ENCODE data around the gene ZNF492. TPM values are rescaled to one million over a fixed set of nuclear protein-coding genes. Genes with fewer than 3 reads are reported as not detected.
A peak's percentile ranks its signal among the peaks of the same experiment; 100 is the strongest.
"Not testable (repeated sequence)": the region's sequence is repeated elsewhere in the genome, so short reads cannot be mapped to it uniquely, and the experiment has no call there.

ZNF492 gene
- total RNA-seq, 2 donors from 2014 or later = 0.55 to 1.4 TPM

DNA sequence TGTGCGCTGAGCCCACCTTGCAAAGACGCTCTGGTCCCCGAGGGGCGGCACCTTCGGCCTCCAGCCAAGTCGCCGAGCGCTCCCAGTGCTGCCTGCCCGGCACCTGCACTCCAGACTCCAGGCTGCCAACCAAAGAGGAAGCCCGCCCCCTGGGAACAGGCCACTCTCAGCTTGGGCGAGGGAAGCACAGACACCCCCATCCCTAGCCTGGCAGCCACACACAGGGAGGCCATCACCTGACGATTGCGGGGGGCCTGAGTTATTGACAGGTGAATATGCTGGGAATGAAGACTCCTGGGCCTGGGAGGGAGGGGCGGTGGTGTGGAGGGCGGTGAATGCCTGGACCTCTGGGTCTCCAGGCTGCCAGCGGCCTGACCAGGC is 10.3 kb upstream of the ZNF492 start:
- Mint-ChIP-seq H3K9me3 (peaks cover 4% of the 10 kb centered on the region), H3K4me3 (no peak overlapping the region), H3K27me3 (no peaks in the 10 kb centered on the region), H3K27ac (no peak overlapping the region), H3K4me1 (ENCODE audit: low read depth in 2 of 2) (no peaks in the 10 kb centered on the region), H3K36me3 (peaks cover 4% of the 10 kb centered on the region)
- ATAC-seq (no peak), DNase-seq (ENCODE audit: low spot score) (no peak)

DNA sequence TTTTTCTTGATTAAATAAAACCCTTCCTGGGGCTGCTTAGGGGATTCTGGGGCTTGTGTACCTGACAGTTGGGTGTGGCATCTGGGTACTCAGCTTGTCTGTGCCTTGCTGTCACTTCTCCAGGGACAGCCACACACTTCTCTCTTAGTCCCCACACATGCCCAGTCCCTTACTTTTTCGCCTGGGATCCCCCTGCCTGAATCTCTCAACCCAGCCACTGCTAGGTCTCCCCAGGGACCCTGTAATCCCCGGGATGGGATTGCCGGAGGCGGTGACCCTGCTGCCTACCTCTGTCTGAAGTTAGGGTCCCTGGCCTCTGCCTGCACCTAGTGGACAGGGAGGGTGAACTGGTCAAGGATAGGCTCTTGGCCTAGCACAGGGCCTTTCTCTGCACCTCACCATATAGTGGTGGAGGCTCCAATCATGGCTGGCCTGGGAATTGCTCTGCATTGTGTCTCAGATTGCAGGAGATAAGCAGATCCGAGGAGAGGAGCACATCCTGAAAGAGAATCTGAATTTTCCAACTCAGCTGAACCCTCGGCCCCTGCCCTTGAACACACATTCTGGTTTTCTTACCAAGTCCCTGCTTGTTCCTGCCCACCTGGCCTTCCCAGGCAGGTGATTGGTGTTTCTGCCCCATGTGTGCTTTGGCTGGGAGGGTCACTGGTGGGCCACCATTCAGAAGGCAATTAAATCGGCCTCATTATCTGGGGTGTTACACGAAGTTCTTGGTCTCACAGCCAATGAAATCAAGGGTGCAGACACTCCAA is 8.7 kb upstream of the ZNF492 start:
- DNase-seq (ENCODE audit: low spot score) (no peak), ATAC-seq (no peak)
- H3K36me3 Mint-ChIP-seq = no peaks in the 10 kb centered on the region
- H3K9me3 Mint-ChIP-seq = no peaks in the 10 kb centered on the region
- no peaks in the 10 kb centered on the region for H3K4me1 Mint-ChIP-seq (ENCODE audit: low read depth in 2 of 2)
- no peaks in the 10 kb centered on the region for H3K27me3 Mint-ChIP-seq
- H3K27ac Mint-ChIP-seq = no peak overlapping the region
- no peak overlapping the region for H3K4me3 Mint-ChIP-seq

DNA sequence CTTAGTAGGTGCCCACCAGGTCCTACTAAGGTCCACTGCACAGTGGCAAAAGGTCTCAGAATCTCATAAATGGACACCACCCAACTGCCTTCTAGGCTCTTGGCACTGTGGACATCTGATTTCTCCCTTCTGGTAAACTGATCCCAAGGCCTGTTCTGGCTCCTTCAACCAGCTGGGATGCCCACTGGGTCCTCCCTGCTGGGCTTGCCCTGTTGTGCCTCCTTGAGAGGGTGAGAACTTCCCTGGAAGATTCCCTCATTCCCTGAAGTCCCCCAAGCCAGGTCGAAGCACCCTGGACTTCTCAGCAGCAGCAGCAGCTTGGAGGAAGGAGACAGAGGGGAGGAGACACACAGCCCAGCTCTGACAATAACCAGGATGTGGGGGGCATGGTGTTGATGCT is 6.6 kb upstream of the ZNF492 start:
- Mint-ChIP-seq H3K27ac (no peak overlapping the region), H3K4me3 (no peak overlapping the region), H3K27me3 (no peaks in the 10 kb centered on the region), H3K9me3 (no peaks in the 10 kb centered on the region), H3K36me3 (no peaks in the 10 kb centered on the region), H3K4me1 (ENCODE audit: low read depth in 2 of 2) (no peaks in the 10 kb centered on the region)
- ATAC-seq (no peak), DNase-seq (ENCODE audit: low spot score) (no peak)

DNA sequence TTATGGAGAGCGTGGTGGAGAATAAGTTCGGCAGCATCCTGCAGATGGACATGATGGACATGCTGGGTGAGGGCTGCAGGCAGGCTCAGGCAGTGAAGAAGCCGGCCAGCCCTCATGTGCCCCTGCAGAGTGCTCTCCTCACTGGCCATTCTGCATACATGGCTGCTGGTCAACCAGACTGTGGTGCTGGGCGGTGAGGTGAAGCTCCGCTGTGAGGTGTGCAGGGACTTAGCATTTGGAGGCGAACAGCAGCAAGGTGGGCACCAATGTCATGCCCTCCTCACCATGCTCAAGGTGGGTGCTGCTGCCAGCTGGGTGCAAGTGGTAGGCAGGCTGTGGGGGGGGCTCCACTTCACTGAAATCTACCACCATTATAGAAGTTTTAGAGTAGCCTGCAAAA is 5.7 kb upstream of the ZNF492 start:
- Mint-ChIP-seq H3K9me3 (no peaks in the 10 kb centered on the region), H3K4me1 (ENCODE audit: low read depth in 2 of 2) (no peaks in the 10 kb centered on the region), H3K27me3 (no peaks in the 10 kb centered on the region), H3K4me3 (no peak overlapping the region), H3K27ac (no peak overlapping the region), H3K36me3 (no peaks in the 10 kb centered on the region)
- ATAC-seq (no peak), DNase-seq (ENCODE audit: low spot score) (no peak)

DNA sequence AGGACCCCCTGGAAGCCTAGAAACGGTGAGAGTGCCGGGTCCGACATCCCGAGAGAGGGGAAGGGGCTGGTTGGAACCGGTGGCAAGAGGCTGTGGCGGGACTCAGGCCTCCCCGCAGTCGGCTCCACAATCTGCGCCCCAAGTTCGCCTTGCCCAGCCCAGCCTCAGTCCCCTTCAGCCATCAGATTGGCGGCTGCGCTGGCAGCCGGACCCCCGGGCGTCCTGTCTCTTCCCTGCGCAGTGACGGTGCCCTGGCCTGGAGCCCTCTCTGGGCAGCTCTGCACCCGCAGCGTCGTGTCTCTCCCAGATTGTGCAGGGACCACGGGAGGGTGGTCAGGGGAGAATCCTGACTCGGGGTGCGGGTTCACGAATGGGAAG is 315 bp downstream of the ZNF492 start:
- peaks cover 0 to 2% of the 10 kb centered on the region in 2 donors for H3K4me1 Mint-ChIP-seq (ENCODE audit: low read depth in 2 of 2)
- ATAC-seq = peak; percentile 37 to 50
- peak overlapping the region; percentile 85 for H3K4me3 Mint-ChIP-seq
- no peaks in the 10 kb centered on the region for H3K27me3 Mint-ChIP-seq
- no peak for DNase-seq (ENCODE audit: low spot score)
- H3K9me3 Mint-ChIP-seq = no peaks in the 10 kb centered on the region
- no peak overlapping the region for H3K27ac Mint-ChIP-seq
- peaks cover under 1% of the 10 kb centered on the region for H3K36me3 Mint-ChIP-seq

DNA sequence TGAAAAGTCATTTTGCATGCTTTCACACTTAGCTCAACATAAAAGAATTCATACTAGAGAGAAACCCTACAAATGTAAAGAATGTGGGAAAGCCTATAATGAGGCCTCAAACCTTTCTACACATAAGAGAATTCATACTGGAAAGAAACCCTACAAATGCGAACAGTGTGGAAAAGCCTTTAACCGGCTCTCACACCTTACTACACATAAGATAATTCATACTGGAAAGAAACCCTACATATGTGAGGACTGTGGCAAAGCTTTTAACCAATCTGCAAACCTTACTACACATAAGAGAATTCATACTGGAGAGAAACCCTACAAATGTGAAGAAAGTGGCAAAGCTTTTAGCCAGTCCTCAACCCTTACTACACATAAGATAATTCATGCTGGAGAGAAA is 51.4 kb downstream of the ZNF492 start:
- H3K4me3 Mint-ChIP-seq; ATAC-seq; H3K27me3 Mint-ChIP-seq; DNase-seq (ENCODE audit: low spot score); H3K9me3 Mint-ChIP-seq; H3K4me1 Mint-ChIP-seq (ENCODE audit: low read depth in 2 of 2); H3K27ac Mint-ChIP-seq: not testable (repeated sequence)
- peaks cover 13% of the 10 kb centered on the region for H3K36me3 Mint-ChIP-seq

DNA sequence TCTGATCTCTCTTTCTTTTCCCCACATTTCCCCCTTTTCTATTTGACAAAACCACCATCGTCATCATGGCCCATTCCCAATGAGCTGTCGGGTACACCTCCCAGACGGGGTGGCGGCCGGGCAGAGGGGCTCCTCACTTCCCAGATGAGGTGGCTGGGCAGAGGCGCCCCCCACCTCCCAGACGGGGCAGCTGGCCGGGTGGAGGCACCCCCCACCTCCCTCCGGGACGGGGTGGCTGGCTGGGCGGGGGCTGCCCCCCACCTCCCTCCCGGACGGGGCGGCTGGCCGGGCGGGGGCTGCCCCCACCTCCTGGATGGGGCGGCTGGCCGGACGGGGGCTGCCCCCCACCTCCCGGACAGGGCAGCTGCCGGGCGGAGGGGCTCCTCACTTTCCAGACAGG is 68.5 kb downstream of the ZNF492 start:
- not testable (repeated sequence) for H3K36me3 Mint-ChIP-seq, H3K27me3 Mint-ChIP-seq

DNA sequence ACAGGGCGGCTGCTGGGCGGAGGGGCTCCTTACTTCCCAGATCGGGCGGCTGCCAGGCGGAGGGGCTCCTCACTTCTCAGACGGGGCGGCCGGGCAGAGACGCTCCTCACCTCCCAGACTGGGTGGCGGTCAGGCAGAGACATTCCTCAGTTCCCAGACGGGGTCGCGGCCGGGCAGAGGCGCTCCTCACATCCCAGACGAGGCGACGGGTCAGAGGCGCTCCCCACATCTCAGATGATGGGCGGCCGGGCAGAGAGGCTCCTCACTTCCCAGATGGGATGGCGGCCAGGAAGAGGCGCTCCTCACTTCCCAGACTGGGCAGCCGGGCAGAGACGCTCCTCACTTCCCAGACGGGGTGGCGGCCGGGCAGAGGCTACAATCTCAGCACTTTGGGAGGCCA is 69.0 kb downstream of the ZNF492 start:
- not testable (repeated sequence) for H3K4me3 Mint-ChIP-seq; H3K4me1 Mint-ChIP-seq (ENCODE audit: low read depth in 2 of 2); H3K36me3 Mint-ChIP-seq; H3K27ac Mint-ChIP-seq; DNase-seq (ENCODE audit: low spot score); ATAC-seq; H3K27me3 Mint-ChIP-seq; H3K9me3 Mint-ChIP-seq

More for the DNA sequence above, 68.5 kb downstream of the ZNF492 start:
- H3K27ac Mint-ChIP-seq; H3K9me3 Mint-ChIP-seq; H3K4me1 Mint-ChIP-seq (ENCODE audit: low read depth in 2 of 2); ATAC-seq; H3K4me3 Mint-ChIP-seq; DNase-seq (ENCODE audit: low spot score): not testable (repeated sequence)

DNA sequence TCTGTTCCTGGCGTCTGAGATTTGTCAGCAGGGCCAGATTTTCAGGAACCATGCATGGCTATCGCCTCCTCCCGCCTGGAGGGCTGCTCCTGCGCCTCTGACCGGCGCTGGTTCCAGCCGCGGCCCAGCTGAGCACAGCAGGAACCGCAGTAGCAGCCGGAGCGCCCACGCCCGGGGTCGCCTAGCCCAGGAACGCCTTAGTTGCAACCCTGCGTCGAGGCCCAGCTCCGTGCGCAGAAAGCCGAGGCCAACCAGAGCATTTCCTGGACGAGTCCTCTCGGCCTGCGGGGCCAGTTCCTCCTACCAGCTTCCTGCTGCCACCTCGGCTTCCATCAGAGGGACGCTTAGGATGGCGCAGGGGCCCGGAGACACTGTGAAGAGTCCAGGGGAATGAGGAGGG is 74.9 kb downstream of the ZNF492 start:
- DNase-seq (ENCODE audit: low spot score) = no peak
- no peak overlapping the region for H3K27ac Mint-ChIP-seq
- no peak overlapping the region for H3K4me3 Mint-ChIP-seq
- no peaks in the 10 kb centered on the region for H3K27me3 Mint-ChIP-seq
- peaks cover 4% of the 10 kb centered on the region for H3K9me3 Mint-ChIP-seq
- no peaks in the 10 kb centered on the region for H3K36me3 Mint-ChIP-seq
- no peak for ATAC-seq
- H3K4me1 Mint-ChIP-seq (ENCODE audit: low read depth in 2 of 2) = no peaks in the 10 kb centered on the region

Other genes with a start within 250 kb of the ZNF492 start
- not detected for gene ZNF98, start 212.0 kb upstream of the ZNF492 start, total RNA-seq
- under 1 TPM in 1 of 2 donors, not detected in 1; 0.05 TPM for gene ZNF99, start 149.8 kb downstream of the ZNF492 start, total RNA-seq
- not detected for gene ZNF723, start 198.0 kb downstream of the ZNF492 start, total RNA-seq